Measurements from ENCODE around the gene MPPE1. TPM values are rescaled to one million over a fixed set of nuclear protein-coding genes. Genes with fewer than 3 reads are reported as not detected.
"Not testable (repeated sequence)": the region's sequence is repeated elsewhere in the genome, so short reads cannot be mapped to it uniquely, and the experiment has no call there.

The MPPE1 gene, protein sequence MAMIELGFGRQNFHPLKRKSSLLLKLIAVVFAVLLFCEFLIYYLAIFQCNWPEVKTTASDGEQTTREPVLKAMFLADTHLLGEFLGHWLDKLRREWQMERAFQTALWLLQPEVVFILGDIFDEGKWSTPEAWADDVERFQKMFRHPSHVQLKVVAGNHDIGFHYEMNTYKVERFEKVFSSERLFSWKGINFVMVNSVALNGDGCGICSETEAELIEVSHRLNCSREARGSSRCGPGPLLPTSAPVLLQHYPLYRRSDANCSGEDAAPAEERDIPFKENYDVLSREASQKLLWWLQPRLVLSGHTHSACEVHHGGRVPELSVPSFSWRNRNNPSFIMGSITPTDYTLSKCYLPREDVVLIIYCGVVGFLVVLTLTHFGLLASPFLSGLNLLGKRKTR
- 34.4 TPM for total RNA-seq
- long read RNA-seq, full-length matches to known transcripts = 19 of 65 reads
- long read RNA-seq, partial matches to known transcripts = 5 of 65 reads
- long read RNA-seq, other reads (novel, unspliced or antisense) = 41 of 65 reads

GRCh38 chr18:11908182-11909060 is at the start of gene MPPE1:
MPPE1 (minus strand) TSS chr18:11908317; CDS start chr18:11897264, 11,053 bp downstream.
- peak; percentile 96 for DNase-seq
- ATAC-seq = peak; percentile 97
- intact Hi-C loops (cut with micrococcal nuclease) = no loop called here

DNA sequence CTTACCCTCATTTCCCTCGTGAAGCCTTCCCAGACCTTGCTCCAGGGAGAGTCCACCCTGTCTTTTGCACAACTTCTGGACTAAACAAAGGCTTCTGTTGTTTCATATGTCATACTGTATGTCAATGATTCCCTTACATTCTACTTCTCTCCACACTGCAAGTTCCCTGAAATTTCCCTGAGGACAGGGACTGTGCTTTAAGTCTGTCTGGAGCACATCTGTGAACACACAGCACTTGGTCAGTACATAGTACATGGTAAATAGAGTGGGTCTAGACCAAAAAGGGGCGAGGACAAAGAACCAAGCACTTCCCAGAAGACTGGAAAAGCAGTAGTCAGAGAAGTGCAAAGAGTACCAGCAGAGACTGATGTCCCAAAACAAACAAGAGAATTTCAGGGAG is 49.5 kb upstream of the MPPE1 start:
- DNase-seq (no peak), ATAC-seq (no peak)
- intact Hi-C loops (cut with micrococcal nuclease) = no loop called here

DNA sequence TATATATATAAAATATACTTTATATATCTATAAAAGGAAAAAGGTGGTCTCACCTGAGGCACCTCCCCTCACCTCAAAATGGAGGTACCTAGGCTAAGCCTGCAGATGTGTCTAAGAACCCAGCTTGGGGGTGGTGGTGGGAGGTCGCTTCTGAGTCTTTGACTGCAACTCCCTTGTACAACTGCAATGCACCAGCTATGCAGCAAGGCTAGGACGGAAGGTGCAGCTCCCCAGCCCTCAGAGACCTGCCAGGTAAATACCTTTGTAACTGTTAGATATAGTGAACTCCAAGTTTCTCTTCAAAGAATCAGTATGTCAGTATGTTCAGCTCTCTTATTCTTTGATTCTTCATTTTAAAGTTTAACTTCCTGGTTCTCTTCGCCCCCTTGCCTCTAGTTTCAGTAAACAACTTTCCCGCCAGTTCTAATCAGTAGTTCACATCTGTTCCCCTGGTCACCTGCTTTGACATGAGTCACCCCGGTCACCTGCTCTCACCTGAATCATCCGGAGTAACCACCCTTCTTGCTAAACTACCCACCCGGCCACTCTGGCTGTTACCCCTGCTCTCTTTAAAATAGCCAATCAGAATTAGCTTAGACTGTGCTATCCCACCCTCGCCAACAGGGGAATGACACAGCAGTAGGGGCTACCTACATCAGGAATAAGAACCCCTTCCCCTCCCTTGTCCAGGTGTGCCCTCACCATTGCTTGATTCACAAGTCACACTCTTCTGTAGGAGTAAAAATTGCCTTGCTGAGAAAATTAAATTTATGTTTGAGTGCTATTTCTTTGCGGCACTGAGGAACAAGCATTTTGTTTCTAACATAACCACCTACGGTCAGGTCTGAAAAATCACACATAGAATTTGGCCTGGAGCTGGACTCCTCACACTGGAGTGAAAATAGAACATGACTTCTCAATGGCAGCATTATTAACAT is 48.5 kb upstream of the MPPE1 start:
- DNase-seq = no peak
- intact Hi-C loops (cut with micrococcal nuclease) = no loop called here
- ATAC-seq = no peak

GRCh38 chr18:11955239-11956029 is 47.3 kb upstream of the MPPE1 start:
- ATAC-seq (peak; percentile 63), DNase-seq (peak; percentile 44)
- intact Hi-C loops (cut with micrococcal nuclease) = no loop called here

GRCh38 chr18:11953113-11953512 is 45.0 kb upstream of the MPPE1 start:
- intact Hi-C loops (cut with micrococcal nuclease) = no loop called here
- no peak for ATAC-seq
- no peak for DNase-seq

- intact Hi-C loops (cut with micrococcal nuclease) = no loop called here
Observed at GRCh38 chr18:11951390-11951851, 43.3 kb upstream of the MPPE1 start.

GRCh38 chr18:11950824-11951223 is 42.7 kb upstream of the MPPE1 start:
- DNase-seq (no peak), ATAC-seq (no peak)
- intact Hi-C loops (cut with micrococcal nuclease) = no loop called here

More at GRCh38 chr18:11951390-11951851, 43.3 kb upstream of the MPPE1 start:
- DNase-seq (no peak), ATAC-seq (no peak)

- no peak for DNase-seq
- ATAC-seq = no peak
- intact Hi-C loops (cut with micrococcal nuclease) = loop anchor here (5.0 kb wide), 1 partner anchor 38 kb away; no protein-coding TSS in a partner anchor
Observed at GRCh38 chr18:11948852-11949523, 40.9 kb upstream of the MPPE1 start.

GRCh38 chr18:11947214-11948191 is 39.4 kb upstream of the MPPE1 start:
- ATAC-seq (peak; percentile 98), DNase-seq (peak; percentile 97)
- intact Hi-C loops (cut with micrococcal nuclease) = loop anchor here (5.0 kb wide), 1 partner anchor 40 kb away; no protein-coding TSS in a partner anchor

- DNase-seq (no peak), ATAC-seq (peak; percentile 45)
- intact Hi-C loops (cut with micrococcal nuclease) = loop anchor here (5.0 kb wide), 1 partner anchor 41 kb away; no protein-coding TSS in a partner anchor
Observed at GRCh38 chr18:11946756-11947155, 38.6 kb upstream of the MPPE1 start.

- not testable (repeated sequence) for DNase-seq, ATAC-seq
- intact Hi-C loops (cut with micrococcal nuclease) = loop anchor here (5.0 kb wide), 1 partner anchor 41 kb away; no protein-coding TSS in a partner anchor
Observed at GRCh38 chr18:11945834-11946659, 37.9 kb upstream of the MPPE1 start.

DNA sequence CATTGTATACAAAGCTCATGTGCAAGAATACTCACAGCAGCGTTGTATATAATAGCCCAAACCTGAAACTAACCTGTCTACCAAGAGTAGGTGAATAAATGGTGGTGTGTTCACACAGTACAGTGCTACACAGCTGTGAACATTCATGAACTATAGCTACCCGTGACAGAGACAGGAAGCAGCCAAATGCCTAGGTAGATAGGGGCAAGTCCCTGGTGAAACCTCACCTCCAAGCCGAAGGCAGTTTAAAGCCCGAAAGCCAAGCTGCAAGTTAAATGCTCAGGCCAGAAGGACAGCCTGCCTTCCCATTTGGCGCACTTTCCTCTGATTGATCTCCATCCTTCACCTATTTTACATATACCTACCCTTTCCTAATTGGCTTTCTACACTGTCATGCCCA is 36.7 kb upstream of the MPPE1 start:
- no peak for DNase-seq
- no peak for ATAC-seq
- intact Hi-C loops (cut with micrococcal nuclease) = loop anchor here (5.0 kb wide), 1 partner anchor 43 kb away; no protein-coding TSS in a partner anchor

DNA sequence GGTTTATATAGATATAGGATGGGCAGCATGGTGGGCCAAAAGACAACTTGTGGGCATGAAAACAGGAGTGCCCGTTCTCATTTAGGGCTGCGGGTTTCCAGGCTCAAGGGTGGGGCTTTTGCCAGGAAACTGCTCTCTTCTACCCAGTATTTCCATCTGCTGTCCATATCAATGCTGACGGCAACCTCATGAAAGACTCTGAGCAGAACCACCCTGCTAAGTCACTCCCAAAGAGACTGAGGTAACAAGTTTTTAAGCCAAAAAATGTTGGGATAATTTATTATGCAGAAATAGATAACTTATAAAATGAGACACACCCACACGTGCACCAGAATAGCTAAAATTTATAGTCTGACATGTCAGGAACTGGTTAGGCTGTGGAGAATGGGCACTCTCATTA is 36.1 kb upstream of the MPPE1 start:
- intact Hi-C loops (cut with micrococcal nuclease) = no loop called here
- no peak for ATAC-seq
- no peak for DNase-seq

- ATAC-seq (no peak), DNase-seq (no peak)
- intact Hi-C loops (cut with micrococcal nuclease) = no loop called here
Observed at GRCh38 chr18:11943551-11943950, 35.4 kb upstream of the MPPE1 start.

DNA sequence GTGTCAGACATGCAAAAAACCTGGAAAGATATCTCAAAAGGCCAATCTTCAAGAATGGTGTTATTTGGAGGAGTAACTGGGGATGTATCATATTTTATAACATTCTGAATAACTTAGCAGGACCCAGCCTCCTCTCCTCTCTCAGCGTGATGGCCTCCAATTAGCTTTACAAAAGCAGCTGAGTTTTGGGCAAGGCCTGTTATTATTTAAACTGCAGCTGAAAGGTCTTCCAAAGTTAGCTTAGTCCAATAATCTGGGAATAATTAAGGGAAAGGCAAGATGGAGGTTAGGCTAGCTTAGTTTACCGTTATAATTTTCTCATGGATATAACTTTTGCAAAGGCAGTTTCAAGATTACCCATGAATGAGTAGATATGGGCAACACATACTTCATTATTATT is 32.8 kb upstream of the MPPE1 start:
- intact Hi-C loops (cut with micrococcal nuclease) = no loop called here
- DNase-seq = no peak
- no peak for ATAC-seq
